H9 (cell line): ENCODE data around the gene AGAP5. TPM values are rescaled to one million over a fixed set of nuclear protein-coding genes. Genes with fewer than 3 reads are reported as not detected.

ENCODE experiments used
- DNase-seq: peaks from one replicate; pipeline ENCODE4 v3.0.0-alpha.2; 2017
- H2AFZ ChIP-seq: one replicate; pipeline ENCODE4 v1.6.1; 2013; ENCODE audit warnings: mild to moderate bottlenecking, low read length, control low read depth, moderate library complexity
- H2AK5ac ChIP-seq: 2 replicates; pipeline ENCODE4 v1.6.1; 2013; ENCODE audit warnings: low read length, control low read depth, mixed read lengths; ENCODE audit not compliant: insufficient read length
- H2BK120ac ChIP-seq: one replicate; pipeline ENCODE4 v1.6.1; 2013; ENCODE audit warnings: low read depth, mild to moderate bottlenecking, low read length, control low read depth, inconsistent platforms; ENCODE audit not compliant: poor library complexity, severe bottlenecking
- H2BK12ac ChIP-seq: 2 replicates; pipeline ENCODE4 v1.6.1; 2013; ENCODE audit warnings: low read length, control low read depth, mixed read lengths, low read depth; ENCODE audit not compliant: insufficient read length
- H2BK15ac ChIP-seq: 2 replicates; pipeline ENCODE4 v1.6.1; 2013; ENCODE audit warnings: low read depth, low read length, control low read depth
- H2BK20ac ChIP-seq: one replicate; pipeline ENCODE4 v1.6.1; 2013; ENCODE audit warnings: low read depth, mild to moderate bottlenecking, low read length, control low read depth, inconsistent platforms; ENCODE audit not compliant: poor library complexity, severe bottlenecking
- H2BK5ac ChIP-seq: 2 replicates; pipeline ENCODE4 v1.6.1; 2013; ENCODE audit warnings: low read length, control low read depth, mixed read lengths; ENCODE audit not compliant: insufficient read length
- H3K14ac ChIP-seq: 2 replicates; pipeline ENCODE4 v1.6.1; 2013; ENCODE audit warnings: low read length, control low read depth; ENCODE audit not compliant: insufficient read depth
- H3K18ac ChIP-seq: 2 replicates; pipeline ENCODE4 v1.6.1; 2013; ENCODE audit warnings: low read depth, mild to moderate bottlenecking, mixed read lengths, low read length, control low read depth; ENCODE audit not compliant: insufficient read length
- H3K23ac ChIP-seq: 2 replicates; pipeline ENCODE4 v1.6.1; 2013; ENCODE audit warnings: low read length, control low read depth, mixed read lengths, low read depth; ENCODE audit not compliant: insufficient read length
- H3K23me2 ChIP-seq: 2 replicates; pipeline ENCODE4 v1.6.1; 2013; ENCODE audit warnings: low read depth, mild to moderate bottlenecking, mixed read lengths, low read length, control low read depth; ENCODE audit not compliant: insufficient read length, poor library complexity, severe bottlenecking
- H3K27ac ChIP-seq: 2 replicates; pipeline ENCODE4 v1.5.1; 2013; ENCODE audit warnings: low read length, control low read depth, mixed read lengths, low read depth; ENCODE audit not compliant: insufficient read length
- H3K27me3 ChIP-seq: 2 replicates; pipeline ENCODE4 v1.6.1; 2013; ENCODE audit warnings: low read length, control low read depth, inconsistent platforms; ENCODE audit not compliant: insufficient read depth
- H3K4ac ChIP-seq: 2 replicates; pipeline ENCODE4 v1.6.1; 2013; ENCODE audit warnings: low read depth, mild to moderate bottlenecking, control low read depth, inconsistent platforms, low read length, moderate library complexity
- H3K4me1 ChIP-seq: 2 replicates; pipeline ENCODE4 v1.6.1; 2013; ENCODE audit warnings: low read length, control low read depth, inconsistent platforms; ENCODE audit not compliant: insufficient read depth
- H3K4me2 ChIP-seq: 2 replicates; pipeline ENCODE4 v1.6.1; 2013; ENCODE audit warnings: low read length, control low read depth, mixed read lengths; ENCODE audit not compliant: insufficient read length, insufficient read depth
- H3K56ac ChIP-seq: 2 replicates; pipeline ENCODE4 v1.6.1; 2013; ENCODE audit warnings: low read depth, mild to moderate bottlenecking, mixed read lengths, low read length, control low read depth; ENCODE audit not compliant: insufficient read length
- H3K79me1 ChIP-seq: 2 replicates; pipeline ENCODE4 v1.6.1; 2013; ENCODE audit warnings: low read depth, mild to moderate bottlenecking, moderate library complexity, low read length, control low read depth, inconsistent platforms; ENCODE audit not compliant: insufficient read depth, poor library complexity, severe bottlenecking
- H3K79me2 ChIP-seq: 2 replicates; pipeline ENCODE4 v1.6.1; 2013; ENCODE audit warnings: low read length, control low read depth, inconsistent platforms; ENCODE audit not compliant: insufficient read depth
- H3K9ac ChIP-seq: 2 replicates; pipeline ENCODE4 v1.6.1; 2013; ENCODE audit warnings: low read length, control low read depth, mixed read lengths; ENCODE audit not compliant: insufficient read length; ENCODE audit errors: extremely low read depth
- H3K9me3 ChIP-seq: one replicate; pipeline ENCODE4 v1.6.1; 2013; ENCODE audit warnings: low read depth, low read length, inconsistent platforms; ENCODE audit not compliant: control insufficient read depth
- H3T11ph ChIP-seq: one replicate; pipeline ENCODE4 v1.6.1; 2013; ENCODE audit warnings: mild to moderate bottlenecking, low read length, control low read depth, inconsistent platforms
- H4K20me1 ChIP-seq: one replicate; pipeline ENCODE4 v1.6.1; 2013; ENCODE audit not compliant: control insufficient read depth, insufficient read length, insufficient read depth
- H4K5ac ChIP-seq: 2 replicates; pipeline ENCODE4 v1.6.1; 2013; ENCODE audit warnings: low read depth, mild to moderate bottlenecking, mixed read lengths, low read length, control low read depth; ENCODE audit not compliant: insufficient read length
- H4K8ac ChIP-seq: replicated peaks from 2 replicates; pipeline ENCODE4 v1.6.1; 2013; ENCODE audit warnings: low read length, control low read depth, mixed read lengths, low read depth; ENCODE audit not compliant: insufficient read length
- H4K91ac ChIP-seq: 2 replicates; pipeline ENCODE4 v1.6.1; 2013; ENCODE audit warnings: low read depth, mild to moderate bottlenecking, moderate library complexity, mixed read lengths, low read length, control low read depth; ENCODE audit not compliant: insufficient read length
- H3K27ac Mint-ChIP-seq, 3 experiments: 2 replicates in 2 of 3; 3 replicates in 1 of 3; pipeline ENCODE4 v1.8.0; 2020 to 2021; ENCODE audit warnings: mixed read lengths in 3 of 3, mild to moderate bottlenecking in 1 of 3, moderate library complexity in 1 of 3
- H3K27me3 Mint-ChIP-seq: 2 replicates; pipeline ENCODE4 v1.8.0; 2021; ENCODE audit warnings: low read depth, mild to moderate bottlenecking, moderate library complexity, mixed read lengths
- H3K36me3 Mint-ChIP-seq, 3 experiments: 2 replicates in 2 of 3; 3 replicates in 1 of 3; pipeline ENCODE4 v1.8.0; 2020 to 2021; ENCODE audit warnings: low read depth in 3 of 3, mixed read lengths in 3 of 3; ENCODE audit not compliant: insufficient read depth in 1 of 3
- H3K4me1 Mint-ChIP-seq, 2 experiments: 2 replicates each; pipeline ENCODE4 v1.8.0; 2020; ENCODE audit warnings: mixed read lengths in 2 of 2
- H3K4me3 Mint-ChIP-seq, 2 experiments: 2 replicates in 1 of 2; 3 replicates in 1 of 2; pipeline ENCODE4 v1.8.0; 2020 to 2021; ENCODE audit warnings: mild to moderate bottlenecking in 2 of 2, mixed read lengths in 2 of 2, moderate library complexity in 1 of 2
- H3K9me3 Mint-ChIP-seq, 2 experiments: 2 replicates in 1 of 2; 3 replicates in 1 of 2; pipeline ENCODE4 v1.8.0; 2020; ENCODE audit warnings: mild to moderate bottlenecking in 2 of 2, mixed read lengths in 2 of 2, moderate library complexity in 1 of 2
- WGBS: extraction: QIAGEN DNeasy Blood & Tissue Kit; methylation state at CpG from one replicate; pipeline ENCODE4 v1.1.7; 2013; ENCODE audit warnings: missing lambda C conversion rate, low lambda C conversion rate, mixed read lengths; ENCODE audit not compliant: insufficient read length; ENCODE audit errors: extremely low coverage; 5-methylcytosine and 5-hydroxymethylcytosine counted together
- total RNA-seq: library from RNA; stranded (reverse); gene quantifications from 2 replicates; pipeline ENCODE4 v1.2.1, GENCODE V29; 2021
- TF ChIP-seq, protein P1 (sequence below): fragments of 200-600 bp; sonication (generic); conservative IDR thresholded peaks from 3 replicates; pipeline ENCODE4 v1.8.0; 2021; ENCODE audit warnings: antibody characterized with exemption, mild to moderate bottlenecking

Gene AGAP5
- total RNA-seq, 1 experiment from 2014 or later, result 5.2 TPM

DNA sequence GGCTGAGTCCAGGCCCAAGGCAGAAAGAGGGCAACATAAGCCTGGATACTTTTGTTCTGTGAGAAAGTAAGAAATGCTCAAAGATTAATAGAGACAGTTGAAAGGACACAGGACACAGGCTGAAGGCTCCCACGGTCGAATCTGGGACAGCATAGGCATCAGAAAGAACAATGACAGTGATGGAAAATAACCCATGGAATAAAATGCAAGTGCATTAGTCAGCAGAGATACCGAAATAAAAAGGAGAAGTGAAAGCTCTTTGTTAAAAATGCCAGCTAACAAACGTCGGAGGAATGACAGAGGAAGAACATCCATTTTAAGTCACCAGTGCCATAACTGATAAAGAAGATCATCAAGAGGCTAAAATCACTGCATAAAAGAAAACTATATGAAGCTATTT lies 19.6 kb upstream of the AGAP5 start:
- Mint-ChIP-seq H3K4me3 (no peak overlapping the region), H3K4me1 (peaks cover 0 to 5% of the 10 kb centered on the region in 2 experiments; a peak in 2 of 4 replicates), H3K9me3 (no peaks in the 10 kb centered on the region), H3K27ac (no peak overlapping the region), H3K27me3 (no peaks in the 10 kb centered on the region), H3K36me3 (peaks cover 5 to 73% (median 57%) of the 10 kb centered on the region in 3 experiments; a peak in 5 of 7 replicates)
- Histone ChIP-seq H4K5ac (no peak overlapping the region), H3K4me2 (no peak overlapping the region), H3K23me2 (no peaks in the 10 kb centered on the region), H3K14ac (no peak overlapping the region), H3K27me3 (no peaks in the 10 kb centered on the region), H3K9me3 (no peaks in the 10 kb centered on the region), H3K4ac (no peak overlapping the region), H3K23ac (no peak overlapping the region), H3K56ac (no peak overlapping the region), H2BK15ac (no peak overlapping the region), H3K18ac (no peak overlapping the region), H4K8ac (no peak overlapping the region), H3K27ac (no peak overlapping the region), H3K9ac (no peak overlapping the region), H2AFZ (no peak overlapping the region), H3K79me1 (no peaks in the 10 kb centered on the region), H2BK20ac (no peak overlapping the region), H4K20me1 (no peaks in the 10 kb centered on the region), H2BK12ac (no peak overlapping the region), H4K91ac (no peak overlapping the region), H3K4me1 (no peaks in the 10 kb centered on the region), H2BK120ac (no peak overlapping the region), H2AK5ac (no peak overlapping the region), H3T11ph (no peak overlapping the region), H2BK5ac (no peak overlapping the region), H3K79me2 (no peaks in the 10 kb centered on the region)
- TF ChIP-seq, protein P1, sequence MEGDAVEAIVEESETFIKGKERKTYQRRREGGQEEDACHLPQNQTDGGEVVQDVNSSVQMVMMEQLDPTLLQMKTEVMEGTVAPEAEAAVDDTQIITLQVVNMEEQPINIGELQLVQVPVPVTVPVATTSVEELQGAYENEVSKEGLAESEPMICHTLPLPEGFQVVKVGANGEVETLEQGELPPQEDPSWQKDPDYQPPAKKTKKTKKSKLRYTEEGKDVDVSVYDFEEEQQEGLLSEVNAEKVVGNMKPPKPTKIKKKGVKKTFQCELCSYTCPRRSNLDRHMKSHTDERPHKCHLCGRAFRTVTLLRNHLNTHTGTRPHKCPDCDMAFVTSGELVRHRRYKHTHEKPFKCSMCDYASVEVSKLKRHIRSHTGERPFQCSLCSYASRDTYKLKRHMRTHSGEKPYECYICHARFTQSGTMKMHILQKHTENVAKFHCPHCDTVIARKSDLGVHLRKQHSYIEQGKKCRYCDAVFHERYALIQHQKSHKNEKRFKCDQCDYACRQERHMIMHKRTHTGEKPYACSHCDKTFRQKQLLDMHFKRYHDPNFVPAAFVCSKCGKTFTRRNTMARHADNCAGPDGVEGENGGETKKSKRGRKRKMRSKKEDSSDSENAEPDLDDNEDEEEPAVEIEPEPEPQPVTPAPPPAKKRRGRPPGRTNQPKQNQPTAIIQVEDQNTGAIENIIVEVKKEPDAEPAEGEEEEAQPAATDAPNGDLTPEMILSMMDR, result no peak
- no CpG with 5 or more reads among the region's 5 CpGs for WGBS
- no peak for DNase-seq
